SK-N-SH treated with all-trans-retinoic acid at 6 μM for 48 hours (cell line): ENCODE results near the gene GOT1.

ENCODE experiments used
- ATAC-seq: fragments of 200-7000 bp; cut with Tn5 transposase; 3 replicates; pipeline ENCODE4 v1.9.1; 2020; ENCODE audit warnings: mild to moderate bottlenecking, moderate library complexity
- ARNTL ChIP-seq: fragments of 450-650 bp; formaldehyde crosslinking; IDR thresholded peaks from 2 replicates; pipeline ENCODE4 v1.5.0; 2020; ENCODE audit warnings: low read depth, mild to moderate bottlenecking, moderate library complexity, borderline replicate concordance
- BACH2 ChIP-seq: fragments of 250-450 bp; sonication (Bioruptor Pico); IDR thresholded peaks from 2 replicates; pipeline ENCODE4 v1.9.0; 2021; ENCODE audit warnings: mild to moderate bottlenecking, borderline replicate concordance
- CREB5 ChIP-seq: fragments of 250-450 bp; sonication (Bioruptor Pico); IDR thresholded peaks from 2 replicates; pipeline ENCODE4 v1.5.1; 2020; ENCODE audit warnings: low read depth, mild to moderate bottlenecking, moderate library complexity
- CSDC2 ChIP-seq: fragments of 250-450 bp; sonication (Bioruptor Pico); IDR thresholded peaks from 2 replicates; pipeline ENCODE4 v1.5.0; 2020; ENCODE audit warnings: mild to moderate bottlenecking, moderate library complexity
- ESRRG ChIP-seq: fragments of 250-450 bp; sonication (Bioruptor Pico); IDR thresholded peaks from 2 replicates; pipeline ENCODE4 v1.6.1; 2021; ENCODE audit warnings: mild to moderate bottlenecking
- GLIS3 ChIP-seq: fragments of 250-450 bp; sonication (Bioruptor Pico); IDR thresholded peaks from 2 replicates; pipeline ENCODE4 v1.5.0; 2020; ENCODE audit warnings: mild to moderate bottlenecking, moderate library complexity
- ISL1 ChIP-seq: fragments of 250-450 bp; sonication (Bioruptor Pico); IDR thresholded peaks from 2 replicates; pipeline ENCODE4 v2.1.2; 2022; ENCODE audit warnings: mild to moderate bottlenecking, moderate library complexity
- OSR1 ChIP-seq: fragments of 250-450 bp; sonication (Bioruptor Pico); IDR thresholded peaks from 2 replicates; pipeline ENCODE4 v1.8.0; 2022; ENCODE audit warnings: moderate library complexity, mild to moderate bottlenecking, inconsistent platforms
- PATZ1 ChIP-seq: fragments of 250-450 bp; sonication (Bioruptor Pico); IDR thresholded peaks from 2 replicates; pipeline ENCODE4 v1.8.0; 2020; ENCODE audit warnings: mild to moderate bottlenecking, moderate library complexity, borderline replicate concordance
- POU6F1 ChIP-seq: fragments of 250-450 bp; sonication (Bioruptor Pico); IDR thresholded peaks from 2 replicates; pipeline ENCODE4 v1.8.0; 2021; ENCODE audit warnings: low read depth, mild to moderate bottlenecking, moderate library complexity, borderline replicate concordance
- PPARA ChIP-seq: fragments of 250-450 bp; sonication (Bioruptor Pico); IDR thresholded peaks from 2 replicates; pipeline ENCODE4 v1.5.0; 2020; ENCODE audit warnings: mild to moderate bottlenecking, borderline replicate concordance
- RARB ChIP-seq: fragments of 250-450 bp; sonication (Bioruptor Pico); IDR thresholded peaks from 2 replicates; pipeline ENCODE4 v1.8.0; 2021; ENCODE audit warnings: mild to moderate bottlenecking, moderate library complexity
- SNAI2 ChIP-seq: fragments of 250-450 bp; sonication (Bioruptor Pico); IDR thresholded peaks from 2 replicates; pipeline ENCODE4 v1.5.0; 2020; ENCODE audit warnings: mild to moderate bottlenecking, moderate library complexity
- TOX ChIP-seq: fragments of 250-450 bp; sonication (Bioruptor Pico); IDR thresholded peaks from 2 replicates; pipeline ENCODE4 v1.8.0; 2021; ENCODE audit warnings: mild to moderate bottlenecking, moderate library complexity, borderline replicate concordance
- TSHZ2 ChIP-seq: fragments of 250-450 bp; sonication (Bioruptor Pico); IDR thresholded peaks from 2 replicates; pipeline ENCODE4 v1.5.0; 2020; ENCODE audit warnings: mild to moderate bottlenecking, moderate library complexity
- ZC3H10 ChIP-seq: fragments of 250-450 bp; sonication (Bioruptor Pico); IDR thresholded peaks from 2 replicates; pipeline ENCODE4 v1.5.1; 2021; ENCODE audit warnings: mild to moderate bottlenecking, moderate library complexity
- ZFP3 ChIP-seq: fragments of 250-450 bp; sonication (Bioruptor Pico); IDR thresholded peaks from 2 replicates; pipeline ENCODE4 v1.5.0; 2020; ENCODE audit warnings: mild to moderate bottlenecking, moderate library complexity
- ZFP30 ChIP-seq: fragments of 450-650 bp; formaldehyde crosslinking; IDR thresholded peaks from 2 replicates; pipeline ENCODE4 v1.5.0; 2022; ENCODE audit warnings: mild to moderate bottlenecking, moderate library complexity
- ZNF565 ChIP-seq: fragments of 450-650 bp; formaldehyde crosslinking; conservative IDR thresholded peaks from 2 replicates; pipeline ENCODE4 v1.5.0; 2020; ENCODE audit warnings: low read depth, mild to moderate bottlenecking, moderate library complexity
- ZNF70 ChIP-seq: fragments of 450-650 bp; formaldehyde crosslinking; IDR thresholded peaks from 2 replicates; pipeline ENCODE4 v1.5.0; 2020; ENCODE audit warnings: mild to moderate bottlenecking, moderate library complexity

Gene GOT1

GRCh38 chr10:99459217-99459616, 28.8 kb upstream of the GOT1 start (continued):
- no peak for TF ChIP-seq PPARA (CRISPR knock-in tag)
- TF ChIP-seq PATZ1 (CRISPR knock-in tag) = no peak
- TF ChIP-seq ZNF565 (CRISPR knock-in tag) = no peak
- TF ChIP-seq TSHZ2 (CRISPR knock-in tag) = no peak

- no peak for ATAC-seq
- TF ChIP-seq ARNTL (CRISPR knock-in tag) (no peak), CSDC2 (CRISPR knock-in tag) (no peak), ZFP30 (CRISPR knock-in tag) (no peak), ZC3H10 (CRISPR knock-in tag) (no peak), ZFP3 (no peak), ZNF565 (CRISPR knock-in tag) (no peak)
These were observed 27.4 kb upstream of the GOT1 start for GRCh38 chr10:99457813-99458212.

GRCh38 chr10:99456931-99457288, 26.5 kb upstream of the GOT1 start:
- TF ChIP-seq ZNF565 (CRISPR knock-in tag) (no peak), ZFP3 (no peak), OSR1 (no peak), ZFP30 (CRISPR knock-in tag) (no peak), BACH2 (CRISPR knock-in tag) (no peak), PPARA (CRISPR knock-in tag) (no peak), ISL1 (CRISPR knock-in tag) (no peak), PATZ1 (CRISPR knock-in tag) (no peak), TSHZ2 (CRISPR knock-in tag) (no peak), CREB5 (no peak), GLIS3 (CRISPR knock-in tag) (no peak)
- ATAC-seq = no peak

GRCh38 chr10:99456207-99456930, 25.9 kb upstream of the GOT1 start:
- no peak for ATAC-seq
- TF ChIP-seq GLIS3 (CRISPR knock-in tag) (no peak), TOX (CRISPR knock-in tag) (no peak), BACH2 (CRISPR knock-in tag) (no peak), SNAI2 (CRISPR knock-in tag) (no peak), POU6F1 (CRISPR knock-in tag) (no peak), ZFP3 (no peak), PPARA (CRISPR knock-in tag) (no peak), RARB (no peak), ESRRG (CRISPR knock-in tag) (no peak), ISL1 (CRISPR knock-in tag) (no peak), ZNF70 (no peak)
